ENCODE measurements around the gene RBM26. TPM values are rescaled to one million over a fixed set of nuclear protein-coding genes. Genes with fewer than 3 reads are reported as not detected.
A peak's percentile ranks its signal among the peaks of the same experiment; 100 is the strongest.

Gene RBM26
- total and polyA plus RNA-seq, 3 donors from 2014 or later = 37.6 to 67.5 (median 66.1) TPM

DNA sequence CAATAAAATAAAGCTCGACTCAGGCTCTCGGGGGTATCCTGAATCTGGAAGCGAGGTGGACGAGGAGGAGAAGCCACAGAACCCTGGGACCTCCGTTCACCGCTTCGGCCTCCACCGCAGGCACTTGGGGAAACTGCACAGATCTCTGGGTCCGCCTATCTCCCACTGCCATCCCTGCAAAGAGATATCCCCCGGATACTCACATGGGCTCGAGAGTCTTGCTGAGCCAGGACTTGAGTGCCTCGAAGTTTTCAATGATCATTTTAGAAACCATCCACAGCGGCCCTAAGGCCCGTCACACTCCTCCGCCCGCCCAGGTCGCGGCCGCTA lies 589 bp downstream of the RBM26 start:
- H3K4me3 ChIP-seq = peak overlapping the region; percentile 82 to 99
- H3K4me1 ChIP-seq = peaks cover 23% of the 10 kb centered on the region
- intact Hi-C loops (cut with DNase I; ENCODE audit: low total_unique reads) = no loop called here
- H3K27me3 ChIP-seq = no peaks in the 10 kb centered on the region
- H3K36me3 ChIP-seq (ENCODE audit: low read depth, missing control alignments) = no peaks in the 10 kb centered on the region
- WGBS, 2 donors = 0% methylated on average over 14 to 19 of the region's 19 CpGs
- no peaks in the 10 kb centered on the region for H3K9me3 ChIP-seq
- peak overlapping the region; percentile 94 to 98 for H3K27ac ChIP-seq
- peak; percentile 45 for DNase-seq
- no peak for TF ChIP-seq POLR2A (IDR thresholded peaks at IDR 0.05)
- TF ChIP-seq, protein P1, sequence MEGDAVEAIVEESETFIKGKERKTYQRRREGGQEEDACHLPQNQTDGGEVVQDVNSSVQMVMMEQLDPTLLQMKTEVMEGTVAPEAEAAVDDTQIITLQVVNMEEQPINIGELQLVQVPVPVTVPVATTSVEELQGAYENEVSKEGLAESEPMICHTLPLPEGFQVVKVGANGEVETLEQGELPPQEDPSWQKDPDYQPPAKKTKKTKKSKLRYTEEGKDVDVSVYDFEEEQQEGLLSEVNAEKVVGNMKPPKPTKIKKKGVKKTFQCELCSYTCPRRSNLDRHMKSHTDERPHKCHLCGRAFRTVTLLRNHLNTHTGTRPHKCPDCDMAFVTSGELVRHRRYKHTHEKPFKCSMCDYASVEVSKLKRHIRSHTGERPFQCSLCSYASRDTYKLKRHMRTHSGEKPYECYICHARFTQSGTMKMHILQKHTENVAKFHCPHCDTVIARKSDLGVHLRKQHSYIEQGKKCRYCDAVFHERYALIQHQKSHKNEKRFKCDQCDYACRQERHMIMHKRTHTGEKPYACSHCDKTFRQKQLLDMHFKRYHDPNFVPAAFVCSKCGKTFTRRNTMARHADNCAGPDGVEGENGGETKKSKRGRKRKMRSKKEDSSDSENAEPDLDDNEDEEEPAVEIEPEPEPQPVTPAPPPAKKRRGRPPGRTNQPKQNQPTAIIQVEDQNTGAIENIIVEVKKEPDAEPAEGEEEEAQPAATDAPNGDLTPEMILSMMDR (IDR thresholded peaks at IDR 0.05) = no peak

DNA sequence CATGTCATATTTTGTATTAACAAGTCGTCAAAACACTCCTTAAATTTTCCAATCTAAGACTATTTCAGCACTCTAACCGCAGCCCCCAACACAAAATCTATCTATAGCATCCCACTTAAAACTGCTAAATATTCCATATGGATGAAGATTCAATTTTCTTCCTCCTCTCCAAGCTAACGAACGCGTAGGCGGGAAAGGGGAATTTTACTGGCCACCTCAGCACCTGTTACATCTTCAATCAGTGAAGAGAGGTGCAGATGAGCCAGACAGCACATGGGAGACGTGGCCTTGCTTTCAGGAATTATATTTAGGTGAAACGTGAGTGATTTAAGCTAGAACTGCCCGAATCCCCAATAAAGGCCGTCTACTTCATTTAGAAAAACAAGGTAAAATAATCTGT lies 1.1 kb downstream of the RBM26 start:
- no peaks in the 10 kb centered on the region for H3K36me3 ChIP-seq (ENCODE audit: low read depth, missing control alignments)
- H3K27ac ChIP-seq = peak overlapping the region; percentile 94 to 98
- intact Hi-C loops (cut with DNase I; ENCODE audit: low total_unique reads) = no loop called here
- 1 to 2% methylated on average over 10 of the region's 10 CpGs for WGBS, 2 donors
- no peaks in the 10 kb centered on the region for H3K9me3 ChIP-seq
- no peaks in the 10 kb centered on the region for H3K27me3 ChIP-seq
- peak overlapping the region; percentile 82 to 99 for H3K4me3 ChIP-seq
- DNase-seq = no peak
- no peak for TF ChIP-seq POLR2A (IDR thresholded peaks at IDR 0.05)
- TF ChIP-seq, protein P1 (IDR thresholded peaks at IDR 0.05) = no peak
- peaks cover 23% of the 10 kb centered on the region for H3K4me1 ChIP-seq

DNA sequence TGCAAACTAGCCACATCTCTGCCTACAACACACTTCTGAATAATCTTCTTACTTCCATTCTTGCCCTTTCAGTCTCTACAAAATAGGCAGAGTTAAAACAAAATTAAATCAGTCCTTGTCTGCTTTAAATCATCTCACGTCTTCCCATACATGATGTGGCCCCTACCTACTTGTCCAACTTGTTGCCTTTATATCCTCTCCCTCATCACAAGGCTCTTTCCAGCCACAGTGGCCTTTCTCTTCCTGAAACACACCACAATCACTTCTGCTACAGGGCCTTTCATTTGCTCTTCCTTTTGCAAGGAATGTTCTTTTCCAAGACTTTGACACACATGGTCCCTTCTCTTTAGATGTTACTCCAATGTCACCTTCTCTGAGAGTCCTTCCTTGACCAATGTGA lies 1.7 kb downstream of the RBM26 start:
- no peak for DNase-seq
- TF ChIP-seq POLR2A (IDR thresholded peaks at IDR 0.05) = no peak
- TF ChIP-seq, protein P1 (IDR thresholded peaks at IDR 0.05) = no peak
- 18 to 23% methylated on average over 1 of the region's 1 CpG for WGBS, 2 donors
- intact Hi-C loops (cut with DNase I; ENCODE audit: low total_unique reads) = no loop called here
- Histone ChIP-seq H3K36me3 (ENCODE audit: low read depth, missing control alignments) (no peaks in the 10 kb centered on the region), H3K4me1 (peaks cover 23% of the 10 kb centered on the region), H3K9me3 (no peaks in the 10 kb centered on the region), H3K27ac (no peak overlapping the region), H3K27me3 (no peaks in the 10 kb centered on the region), H3K4me3 (peak overlapping the region in 1 of 2 donors; percentile 82)

DNA sequence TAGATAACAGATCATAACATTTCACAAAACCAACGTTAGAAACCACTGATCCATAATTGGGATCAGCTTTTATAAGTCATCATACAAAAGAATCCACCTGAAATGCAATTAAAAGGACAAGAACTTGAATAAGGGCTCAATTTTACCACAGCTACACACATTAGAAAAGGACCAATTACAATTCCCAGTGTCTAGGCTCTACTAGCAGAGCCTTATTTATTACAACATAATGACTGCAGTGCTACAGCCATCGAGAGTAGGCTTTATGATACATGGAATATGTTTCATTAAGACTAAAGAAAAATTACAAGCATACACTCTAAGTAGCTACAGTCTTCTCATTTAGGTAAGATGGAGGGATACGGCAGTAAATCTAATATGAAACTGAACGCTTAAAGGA lies 2.9 kb downstream of the RBM26 start:
- Histone ChIP-seq H3K4me1 (peaks cover 23% of the 10 kb centered on the region), H3K27me3 (no peaks in the 10 kb centered on the region), H3K36me3 (ENCODE audit: low read depth, missing control alignments) (no peaks in the 10 kb centered on the region), H3K27ac (no peak overlapping the region), H3K9me3 (no peaks in the 10 kb centered on the region), H3K4me3 (no peak overlapping the region)
- 44 to 52% methylated on average over 4 of the region's 4 CpGs for WGBS, 2 donors
- intact Hi-C loops (cut with DNase I; ENCODE audit: low total_unique reads) = no loop called here
- DNase-seq = no peak
- TF ChIP-seq POLR2A (IDR thresholded peaks at IDR 0.05) = no peak
- TF ChIP-seq, protein P1 (IDR thresholded peaks at IDR 0.05) = no peak

DNA sequence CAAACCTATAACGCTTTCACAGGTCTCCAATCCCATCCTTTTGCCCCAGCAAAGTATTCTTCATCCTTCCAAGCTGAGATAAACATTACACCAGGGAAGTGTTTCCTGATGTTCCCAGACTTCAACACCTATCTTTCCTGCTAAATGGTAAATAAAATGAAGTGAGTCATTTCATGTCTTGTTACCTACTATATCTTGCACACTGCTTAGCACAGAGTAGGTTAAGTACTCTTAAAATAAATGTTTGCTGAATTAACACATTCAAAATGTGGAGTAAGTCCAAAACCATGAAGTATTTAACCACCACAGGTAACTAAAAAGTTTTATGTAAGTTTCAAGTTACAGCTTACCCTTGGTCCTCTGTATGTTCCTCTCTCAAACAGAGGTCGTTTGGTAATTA lies 3.4 kb downstream of the RBM26 start:
- H3K36me3 ChIP-seq (ENCODE audit: low read depth, missing control alignments) = no peaks in the 10 kb centered on the region
- H3K27ac ChIP-seq = no peak overlapping the region
- no peaks in the 10 kb centered on the region for H3K27me3 ChIP-seq
- H3K9me3 ChIP-seq = no peaks in the 10 kb centered on the region
- DNase-seq = no peak
- 50 to 53% methylated on average over 2 of the region's 2 CpGs for WGBS, 2 donors
- intact Hi-C loops (cut with DNase I; ENCODE audit: low total_unique reads) = no loop called here
- H3K4me1 ChIP-seq = peaks cover 23% of the 10 kb centered on the region
- TF ChIP-seq, protein P1 (IDR thresholded peaks at IDR 0.05) = no peak
- TF ChIP-seq POLR2A (IDR thresholded peaks at IDR 0.05) = no peak
- no peak overlapping the region for H3K4me3 ChIP-seq

Data from testis (tissue), 3 donors.